MM.1S (cell line): ENCODE data around the gene HSPB9.

Experiments used
- EZH2 ChIP-seq: fragments of 300-600 bp; sonication (generic); optimal IDR thresholded peaks from 2 replicates; pipeline ENCODE3; 2017; ENCODE audit warnings: low read depth, mild to moderate bottlenecking, antibody characterized with exemption, low read length, mixed read lengths
- TF ChIP-seq, protein P1 (sequence below): fragments of 300-600 bp; sonication (generic); IDR thresholded peaks from 2 replicates; pipeline ENCODE4 v1.5.1; 2016; ENCODE audit warnings: antibody characterized with exemption, low read length, mixed read lengths

DNA sequence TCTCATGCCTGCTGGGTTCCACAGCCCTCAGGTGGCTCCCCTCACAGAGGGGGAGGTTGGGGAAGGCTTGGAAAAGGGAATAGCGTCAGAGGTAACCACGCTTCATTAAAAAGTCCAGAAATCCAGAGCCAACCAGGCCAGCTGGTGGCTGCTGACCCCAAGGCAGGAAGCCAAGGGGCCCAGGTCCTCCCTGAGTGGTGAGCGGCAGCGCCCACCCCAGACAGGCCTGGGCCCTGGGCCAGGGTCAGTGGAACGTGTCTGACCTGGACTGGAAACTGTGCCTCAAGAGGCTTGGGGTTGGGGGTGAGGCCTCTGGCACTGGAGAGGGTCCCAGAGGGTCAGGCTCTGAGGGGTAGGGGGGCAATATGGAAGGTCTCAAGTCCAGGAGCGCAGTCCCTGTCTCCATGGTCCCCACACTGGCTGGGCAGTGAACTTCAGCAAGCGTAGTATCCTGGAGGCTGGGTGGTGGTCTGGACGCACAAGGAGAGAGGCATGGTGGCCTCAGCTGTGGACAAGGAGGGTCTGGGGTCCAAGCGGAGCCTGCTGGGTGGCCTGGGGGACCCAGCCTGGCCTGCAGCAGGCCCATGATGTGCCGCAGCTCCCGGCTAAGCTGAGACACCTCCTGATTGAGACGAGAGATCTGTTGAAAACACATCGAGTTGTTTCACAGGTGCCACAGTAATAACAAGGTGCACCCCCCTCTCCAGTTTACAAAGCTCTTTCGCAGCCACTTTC is 37.4 kb downstream of the HSPB9 start:
- TF ChIP-seq, protein P1, sequence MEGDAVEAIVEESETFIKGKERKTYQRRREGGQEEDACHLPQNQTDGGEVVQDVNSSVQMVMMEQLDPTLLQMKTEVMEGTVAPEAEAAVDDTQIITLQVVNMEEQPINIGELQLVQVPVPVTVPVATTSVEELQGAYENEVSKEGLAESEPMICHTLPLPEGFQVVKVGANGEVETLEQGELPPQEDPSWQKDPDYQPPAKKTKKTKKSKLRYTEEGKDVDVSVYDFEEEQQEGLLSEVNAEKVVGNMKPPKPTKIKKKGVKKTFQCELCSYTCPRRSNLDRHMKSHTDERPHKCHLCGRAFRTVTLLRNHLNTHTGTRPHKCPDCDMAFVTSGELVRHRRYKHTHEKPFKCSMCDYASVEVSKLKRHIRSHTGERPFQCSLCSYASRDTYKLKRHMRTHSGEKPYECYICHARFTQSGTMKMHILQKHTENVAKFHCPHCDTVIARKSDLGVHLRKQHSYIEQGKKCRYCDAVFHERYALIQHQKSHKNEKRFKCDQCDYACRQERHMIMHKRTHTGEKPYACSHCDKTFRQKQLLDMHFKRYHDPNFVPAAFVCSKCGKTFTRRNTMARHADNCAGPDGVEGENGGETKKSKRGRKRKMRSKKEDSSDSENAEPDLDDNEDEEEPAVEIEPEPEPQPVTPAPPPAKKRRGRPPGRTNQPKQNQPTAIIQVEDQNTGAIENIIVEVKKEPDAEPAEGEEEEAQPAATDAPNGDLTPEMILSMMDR: no peak
- TF ChIP-seq EZH2: no peak
